Measurements from ENCODE around the gene RERG.

DNA sequence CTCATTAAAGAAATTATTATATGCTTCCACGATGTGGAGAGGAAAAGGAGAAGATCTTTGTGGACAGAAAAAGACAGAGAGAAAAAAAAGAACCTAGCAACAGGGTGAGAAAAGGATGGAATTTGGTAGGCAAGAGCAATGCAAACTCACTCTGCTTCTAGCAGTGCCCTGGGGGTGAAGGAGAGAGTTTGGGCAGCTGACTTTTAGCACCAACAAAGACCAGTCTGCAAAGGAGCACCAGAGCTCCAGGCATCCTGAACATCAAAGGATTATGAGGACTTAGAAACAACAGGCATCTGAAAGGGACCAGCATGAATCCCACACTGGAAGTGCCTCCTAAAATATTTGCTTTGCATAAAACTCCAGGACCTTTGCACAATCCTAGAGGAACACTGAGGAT, 32.8 kb upstream of the RERG start:
- TF ChIP-seq, protein P1, sequence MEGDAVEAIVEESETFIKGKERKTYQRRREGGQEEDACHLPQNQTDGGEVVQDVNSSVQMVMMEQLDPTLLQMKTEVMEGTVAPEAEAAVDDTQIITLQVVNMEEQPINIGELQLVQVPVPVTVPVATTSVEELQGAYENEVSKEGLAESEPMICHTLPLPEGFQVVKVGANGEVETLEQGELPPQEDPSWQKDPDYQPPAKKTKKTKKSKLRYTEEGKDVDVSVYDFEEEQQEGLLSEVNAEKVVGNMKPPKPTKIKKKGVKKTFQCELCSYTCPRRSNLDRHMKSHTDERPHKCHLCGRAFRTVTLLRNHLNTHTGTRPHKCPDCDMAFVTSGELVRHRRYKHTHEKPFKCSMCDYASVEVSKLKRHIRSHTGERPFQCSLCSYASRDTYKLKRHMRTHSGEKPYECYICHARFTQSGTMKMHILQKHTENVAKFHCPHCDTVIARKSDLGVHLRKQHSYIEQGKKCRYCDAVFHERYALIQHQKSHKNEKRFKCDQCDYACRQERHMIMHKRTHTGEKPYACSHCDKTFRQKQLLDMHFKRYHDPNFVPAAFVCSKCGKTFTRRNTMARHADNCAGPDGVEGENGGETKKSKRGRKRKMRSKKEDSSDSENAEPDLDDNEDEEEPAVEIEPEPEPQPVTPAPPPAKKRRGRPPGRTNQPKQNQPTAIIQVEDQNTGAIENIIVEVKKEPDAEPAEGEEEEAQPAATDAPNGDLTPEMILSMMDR (IDR thresholded peaks at IDR 0.05; ENCODE audit: low read depth, low read length) = no peak
- no peak for TF ChIP-seq POLR2A (IDR thresholded peaks at IDR 0.05; ENCODE audit: extremely low read depth, insufficient read length)

All from NB4 (cell line).